HK-2 (cell line): ENCODE data around the gene SLC16A12.

Source experiments
- DNase-seq: peaks from one replicate; pipeline ENCODE4 v3.0.0-alpha.2; 2018; ENCODE audit not compliant: unreplicated experiment

The SLC16A12 gene, protein sequence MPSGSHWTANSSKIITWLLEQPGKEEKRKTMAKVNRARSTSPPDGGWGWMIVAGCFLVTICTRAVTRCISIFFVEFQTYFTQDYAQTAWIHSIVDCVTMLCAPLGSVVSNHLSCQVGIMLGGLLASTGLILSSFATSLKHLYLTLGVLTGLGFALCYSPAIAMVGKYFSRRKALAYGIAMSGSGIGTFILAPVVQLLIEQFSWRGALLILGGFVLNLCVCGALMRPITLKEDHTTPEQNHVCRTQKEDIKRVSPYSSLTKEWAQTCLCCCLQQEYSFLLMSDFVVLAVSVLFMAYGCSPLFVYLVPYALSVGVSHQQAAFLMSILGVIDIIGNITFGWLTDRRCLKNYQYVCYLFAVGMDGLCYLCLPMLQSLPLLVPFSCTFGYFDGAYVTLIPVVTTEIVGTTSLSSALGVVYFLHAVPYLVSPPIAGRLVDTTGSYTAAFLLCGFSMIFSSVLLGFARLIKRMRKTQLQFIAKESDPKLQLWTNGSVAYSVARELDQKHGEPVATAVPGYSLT

DNA sequence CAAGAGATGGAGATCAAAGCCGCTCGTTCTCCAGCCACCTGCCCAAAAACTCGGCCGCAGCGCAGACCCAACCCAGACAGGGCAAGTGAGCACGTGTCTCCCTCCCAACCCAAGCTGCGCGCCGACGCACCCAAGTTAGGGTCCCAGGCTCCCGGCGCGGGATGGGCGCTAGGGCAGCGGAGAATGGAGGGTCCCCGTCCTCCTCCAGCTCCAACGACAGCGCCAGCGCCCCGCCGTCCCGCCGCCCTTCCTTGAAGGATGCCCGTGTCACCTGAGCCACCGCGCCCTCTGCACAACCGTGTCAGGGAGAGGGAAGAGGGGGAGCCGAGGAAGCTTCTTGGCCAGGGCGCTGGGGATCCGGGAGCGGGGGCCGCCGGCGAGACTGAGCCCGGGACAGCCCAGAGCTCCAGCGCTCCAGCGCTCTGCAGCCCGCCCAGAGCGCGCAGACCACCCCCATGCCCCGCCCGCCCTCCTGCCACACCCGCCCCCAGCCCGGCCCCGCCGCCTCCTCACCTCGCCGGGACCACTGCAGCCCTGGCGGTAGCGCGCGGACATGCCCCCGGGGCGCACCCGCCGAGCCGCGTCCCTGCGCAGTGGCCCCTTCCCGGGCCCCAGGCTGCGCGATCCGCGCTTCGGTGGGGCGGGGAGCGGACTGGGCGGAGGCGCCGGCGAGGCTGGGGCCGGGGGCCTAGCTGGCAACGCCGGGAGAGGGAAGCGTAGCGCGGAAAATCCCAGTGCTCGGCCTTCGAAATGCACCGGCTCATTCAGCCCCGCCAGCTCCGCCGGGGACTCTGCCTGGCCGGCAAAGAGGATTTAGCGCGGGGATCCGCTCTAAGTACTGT lies at the start of gene SLC16A12:
Gene SLC16A12, minus strand, starts transcription at position 424 of the 842 bp plus-strand sequence. CDS start 73,016 bp downstream, outside the sequence.
- DNase-seq, result no peak

DNA sequence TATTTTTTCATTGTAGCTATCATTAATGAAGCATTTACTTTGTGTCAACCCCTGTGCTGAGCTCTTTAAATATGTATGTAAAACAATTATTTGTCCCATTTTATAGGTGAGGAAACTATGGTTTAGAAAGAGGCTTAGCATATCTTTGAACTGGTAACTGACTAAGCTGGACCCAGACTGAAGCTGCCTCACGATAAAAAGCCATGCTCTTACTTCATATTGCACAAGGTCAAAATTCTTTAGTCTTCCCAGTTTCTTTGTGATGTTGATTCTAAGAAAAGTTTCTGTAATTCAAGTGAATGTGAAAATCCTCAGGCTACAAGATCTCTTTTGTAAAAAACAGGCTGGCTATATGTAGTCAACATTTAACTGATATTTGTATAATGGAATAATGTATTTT lies 46.6 kb upstream of the SLC16A12 start:
- DNase-seq, result no peak

DNA sequence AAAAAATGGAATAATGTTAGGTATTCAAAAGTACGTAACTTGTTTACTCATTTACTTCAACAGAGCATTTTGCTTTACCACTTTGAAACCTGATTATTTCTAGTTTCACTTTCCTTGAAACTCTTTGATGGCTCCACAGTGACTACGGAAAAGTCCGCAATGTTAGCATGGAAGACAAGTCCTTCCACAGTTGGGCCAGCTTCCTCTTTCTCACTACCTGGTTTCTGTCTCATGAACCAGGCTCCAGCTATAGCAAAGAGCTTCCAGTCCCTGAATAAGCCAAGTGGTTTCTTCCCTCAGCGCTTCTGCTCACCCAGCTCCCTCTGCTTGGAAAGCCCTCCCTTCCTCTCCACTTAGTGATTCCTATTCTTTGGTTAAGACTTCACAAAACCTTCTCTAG lies 44.8 kb upstream of the SLC16A12 start:
- no peak for DNase-seq

DNA sequence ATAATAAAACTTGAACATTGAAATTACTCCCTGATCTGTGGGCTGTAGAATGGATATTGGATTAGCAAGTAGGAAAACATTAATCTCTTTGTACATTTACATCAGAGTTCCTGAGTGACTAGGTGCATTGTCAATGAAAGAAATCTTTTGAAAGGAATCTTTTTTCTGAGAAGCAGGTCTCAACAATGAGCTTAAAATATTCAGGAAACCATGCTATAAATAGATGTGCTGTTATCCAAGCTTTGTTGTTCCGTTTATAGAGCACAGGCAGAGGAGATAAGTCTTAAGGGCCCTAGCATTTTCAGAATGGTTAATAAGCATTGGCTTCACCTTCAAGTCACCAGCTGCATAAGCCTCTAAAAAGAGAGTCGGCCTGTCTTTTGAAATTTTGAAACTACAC lies 41.3 kb upstream of the SLC16A12 start:
- no peak for DNase-seq

DNA sequence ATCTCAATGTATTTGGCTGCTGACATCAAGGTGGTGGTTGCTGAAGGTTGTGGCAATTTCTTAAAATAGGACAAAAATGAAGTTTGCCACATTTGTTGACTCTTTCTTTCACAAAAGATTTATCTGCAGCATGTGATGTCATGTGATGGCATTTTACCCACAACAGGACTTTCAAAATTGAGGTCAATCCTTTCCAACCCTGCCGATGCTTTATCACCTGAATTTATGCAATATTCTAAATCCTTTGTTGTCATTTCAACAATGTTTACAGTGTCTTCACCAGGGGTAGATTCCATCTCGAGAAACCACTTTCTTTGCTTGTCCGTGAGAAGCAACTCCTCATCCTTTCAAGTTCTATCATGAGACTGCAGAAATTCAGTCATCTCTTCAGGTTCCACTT lies 40.6 kb upstream of the SLC16A12 start:
- DNase-seq, result no peak

DNA sequence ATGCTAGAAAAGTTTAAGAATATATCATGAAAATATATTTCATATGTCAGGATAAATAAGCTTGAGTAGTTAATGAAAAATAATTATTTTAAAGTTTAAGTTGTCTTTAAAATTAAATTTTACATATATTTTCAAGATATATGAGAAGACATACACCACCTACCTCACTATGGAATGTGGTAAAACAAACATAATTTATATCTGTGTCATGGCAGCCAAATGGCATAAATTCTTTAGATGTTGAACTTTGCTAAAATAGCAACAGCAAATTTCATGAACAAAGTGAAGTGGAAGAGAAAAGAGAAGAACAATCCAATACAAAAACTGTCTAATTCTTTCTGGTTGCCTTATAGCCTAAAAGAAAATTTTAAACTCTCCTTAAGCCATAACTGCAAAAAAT lies 39.6 kb upstream of the SLC16A12 start:
- no peak for DNase-seq

DNA sequence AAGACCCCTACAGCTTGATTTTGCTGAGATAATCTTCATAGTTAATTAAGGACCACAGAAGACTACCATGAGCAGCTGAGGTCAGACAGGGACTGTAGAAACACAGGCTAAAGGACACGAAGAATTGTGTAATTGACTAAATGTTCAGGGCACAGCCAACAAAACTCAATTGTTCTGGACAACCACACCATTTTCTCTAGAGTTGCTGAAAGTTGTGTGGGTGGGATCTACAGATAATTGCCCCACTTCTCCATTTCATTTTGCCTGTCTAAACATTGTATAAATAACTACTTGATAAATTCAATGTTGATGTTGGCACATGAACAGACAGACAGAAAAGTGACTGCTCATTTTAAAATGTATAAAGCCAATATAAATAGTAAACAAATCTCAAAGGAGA lies 39.0 kb upstream of the SLC16A12 start:
- no peak for DNase-seq

DNA sequence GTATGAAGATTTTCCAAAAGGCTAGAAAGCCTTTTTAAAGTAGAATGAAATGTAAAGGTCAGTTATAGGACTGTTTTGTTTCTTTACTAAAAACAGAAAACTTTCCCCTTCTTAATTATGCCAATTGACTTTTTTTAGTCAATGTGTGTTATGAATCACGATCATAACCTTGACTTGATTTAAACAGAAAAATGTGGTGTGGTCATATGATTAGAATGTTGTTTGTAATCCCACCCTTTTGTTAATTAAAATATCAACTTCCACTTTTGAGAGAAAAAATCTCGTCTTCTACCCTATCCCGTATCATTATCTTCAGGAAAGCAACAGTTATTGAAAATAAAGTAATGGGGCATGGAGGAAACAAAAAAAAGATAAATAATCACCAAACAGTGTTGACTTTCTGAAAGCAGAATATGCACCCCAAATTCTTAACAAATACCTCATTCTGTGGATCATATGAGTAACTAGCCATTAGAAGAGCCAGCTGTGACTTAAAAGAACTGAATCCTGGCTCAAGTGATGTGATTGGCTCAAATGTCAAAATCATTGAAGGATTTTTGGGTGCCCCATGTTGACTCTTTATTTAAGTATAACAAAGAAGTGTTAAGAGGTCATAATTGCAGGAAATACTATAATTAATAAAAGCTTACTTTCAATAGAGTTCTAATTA lies 32.3 kb upstream of the SLC16A12 start:
- no peak for DNase-seq

DNA sequence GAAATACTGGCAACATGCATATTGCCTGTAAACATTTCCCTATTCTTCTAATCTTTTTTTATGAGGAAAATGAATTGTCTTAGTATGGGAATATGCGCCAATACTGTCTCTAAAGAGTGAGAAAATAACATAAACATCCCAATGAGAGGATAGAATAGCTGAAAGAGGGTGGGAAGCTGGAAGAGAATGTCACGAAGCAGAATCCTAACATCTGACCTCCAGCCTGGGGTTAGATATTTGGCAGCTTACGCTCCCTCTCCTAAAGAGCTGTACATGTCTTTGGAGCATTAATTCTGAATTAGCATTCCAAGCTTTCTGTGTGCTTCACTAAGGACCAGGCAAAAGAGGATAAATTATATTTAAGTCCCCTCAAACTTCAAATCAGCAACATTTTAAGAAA lies 31.6 kb upstream of the SLC16A12 start:
- no peak for DNase-seq

DNA sequence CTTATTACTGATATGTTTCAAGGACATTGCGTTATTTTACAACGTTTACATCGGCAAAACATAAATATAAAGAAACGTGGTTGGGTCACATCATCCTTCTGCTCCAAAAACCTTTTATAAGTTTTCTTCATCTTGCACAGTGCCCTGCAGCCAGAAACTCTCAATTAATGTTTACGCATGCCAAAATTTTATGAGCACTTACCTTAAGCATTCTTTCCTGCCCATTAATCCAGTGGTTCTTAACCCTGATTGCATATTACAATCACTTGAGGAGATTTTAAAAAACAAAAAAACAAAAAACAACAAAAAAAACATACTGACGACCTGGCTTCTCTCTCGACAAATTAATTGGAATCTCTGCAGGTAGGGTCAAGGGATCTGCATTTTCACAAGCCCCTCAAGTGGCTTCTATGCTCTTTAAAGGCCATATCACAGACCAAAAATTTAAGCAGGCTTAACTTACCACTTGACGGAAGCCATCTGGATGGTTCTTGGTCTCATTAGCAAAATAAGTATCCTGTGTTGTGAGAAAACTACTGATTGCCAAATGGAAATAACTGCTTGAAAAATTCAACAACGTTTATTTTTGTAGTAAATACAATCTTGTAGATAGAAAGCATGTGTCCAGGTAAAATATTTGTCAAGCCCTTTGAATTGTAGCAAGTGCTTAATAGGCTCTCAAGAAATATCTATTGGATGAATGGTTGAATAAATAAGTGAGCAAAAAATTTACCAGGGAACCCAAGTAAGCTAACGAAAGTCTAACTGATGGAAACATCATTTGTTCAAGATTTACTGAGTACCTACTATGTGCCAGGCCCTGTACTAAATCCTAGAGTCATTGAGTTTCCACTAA lies 30.9 kb upstream of the SLC16A12 start:
- no peak for DNase-seq

DNA sequence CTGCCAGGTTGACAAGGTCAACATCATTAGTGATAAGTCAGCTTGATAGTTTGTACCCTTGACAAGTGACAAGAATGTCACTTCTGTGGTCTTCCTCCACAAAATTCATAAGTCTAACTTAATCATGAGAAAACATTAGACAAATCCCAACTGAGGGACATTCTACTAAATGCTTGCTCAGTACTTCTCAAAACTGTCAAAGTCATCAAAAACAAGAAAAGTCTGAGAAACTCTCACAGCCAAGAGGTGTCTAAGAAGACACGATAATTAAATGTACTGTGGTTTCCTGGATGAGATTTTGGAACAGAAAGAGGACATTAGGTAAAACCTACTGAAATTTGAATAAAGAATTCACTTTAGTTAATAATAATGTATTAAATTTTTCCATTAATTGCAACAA lies 29.8 kb upstream of the SLC16A12 start:
- DNase-seq, result no peak

DNA sequence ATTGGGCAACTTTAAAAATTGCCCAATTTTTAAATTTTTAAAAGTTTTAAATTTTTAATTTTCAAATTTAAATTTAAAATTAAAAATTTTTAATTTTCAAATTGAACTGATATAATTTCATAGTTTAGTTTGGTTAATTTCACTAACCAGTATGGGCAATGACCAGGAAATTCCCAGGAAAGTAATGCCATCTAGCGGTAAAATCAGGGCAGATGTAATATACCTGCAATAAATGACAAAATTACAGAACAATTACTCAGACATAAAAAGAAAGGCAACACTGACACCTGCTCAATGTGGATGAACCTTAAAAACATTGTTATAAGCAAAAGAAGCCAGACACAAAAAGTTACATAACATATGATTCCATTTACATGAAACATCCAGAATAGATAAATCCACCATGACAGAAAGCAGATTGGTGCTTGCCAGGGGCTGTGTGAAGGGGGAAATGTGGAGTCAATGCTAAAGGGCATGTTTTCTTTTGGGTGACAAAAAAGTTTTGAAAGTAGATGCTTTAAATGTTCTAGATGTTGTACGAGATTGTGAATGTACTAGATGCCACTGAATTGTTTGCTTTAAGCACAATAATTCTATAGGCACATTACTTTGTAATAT lies 28.6 kb upstream of the SLC16A12 start:
- no peak for DNase-seq

DNA sequence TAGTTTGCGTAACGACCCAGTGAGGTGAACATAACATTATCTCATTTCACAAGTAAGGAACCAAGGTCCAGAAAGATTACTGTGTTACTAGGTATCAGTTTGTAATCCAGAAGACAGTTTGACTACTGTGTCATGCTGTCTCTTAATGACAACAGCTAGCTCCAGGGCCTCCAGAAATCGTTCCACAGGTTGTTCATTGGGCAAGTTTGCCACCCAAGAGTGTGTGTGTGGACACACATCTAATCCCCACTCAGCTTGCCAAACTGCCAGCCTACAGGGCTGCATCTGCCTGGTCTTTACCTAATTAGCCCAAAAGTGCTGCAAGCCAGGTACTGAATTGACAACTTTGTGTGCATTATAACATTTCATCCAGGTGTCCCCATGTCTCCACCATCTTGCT lies 27.9 kb upstream of the SLC16A12 start:
- DNase-seq, result no peak

DNA sequence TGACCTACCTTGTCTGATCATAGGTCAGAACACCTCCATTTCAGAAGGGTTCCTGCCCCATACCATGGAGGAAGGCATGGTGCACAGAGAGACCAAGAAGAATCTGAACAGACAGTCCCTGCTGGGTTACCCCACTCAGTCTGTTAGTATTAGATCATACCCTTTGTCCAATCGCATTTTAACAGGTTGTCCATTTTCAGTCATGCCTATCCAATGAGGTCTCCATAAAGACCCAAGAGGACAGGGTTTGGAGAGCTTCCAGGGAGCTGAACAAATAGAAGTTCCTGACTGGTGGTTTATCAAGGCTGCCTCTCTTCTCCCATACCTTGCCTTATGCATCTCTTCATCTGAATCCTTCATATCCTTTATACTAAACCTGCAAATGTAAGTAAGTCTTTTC lies 21.2 kb upstream of the SLC16A12 start:
- DNase-seq, result peak; percentile 56

DNA sequence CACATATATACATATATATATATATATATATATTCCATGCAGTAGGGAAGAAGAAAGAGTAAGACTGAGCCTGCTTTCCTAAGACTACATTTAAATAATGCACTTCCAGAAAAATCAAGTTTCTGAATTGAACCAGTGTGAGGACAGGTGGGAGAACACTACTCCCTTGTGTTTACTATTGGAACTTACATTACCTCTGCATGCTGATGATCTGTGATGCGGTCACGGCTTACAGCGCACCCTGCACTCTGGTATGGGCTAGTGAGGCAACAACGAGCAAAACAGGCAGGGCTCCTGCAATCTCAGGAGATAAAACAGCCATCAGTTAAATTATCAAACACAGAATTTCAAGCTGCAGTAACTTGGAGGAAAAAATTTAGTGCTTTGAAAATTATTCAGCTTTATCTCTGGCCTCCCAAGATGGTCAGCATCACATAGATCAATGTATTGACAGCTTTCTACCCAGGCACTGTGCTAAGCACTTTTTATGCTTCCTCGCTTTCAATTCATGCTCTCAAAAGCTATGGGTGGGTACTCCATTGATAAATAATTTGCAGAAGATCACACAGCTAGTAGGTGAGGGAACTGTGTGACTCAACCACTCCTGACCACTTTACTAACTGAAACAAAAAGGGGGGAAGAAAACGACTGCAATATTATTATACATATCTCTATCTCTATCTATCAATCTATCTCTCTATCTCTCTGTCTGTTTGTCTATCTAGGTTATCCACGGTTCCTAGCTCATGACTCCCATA lies 20.5 kb upstream of the SLC16A12 start:
- DNase-seq, result peak; percentile 71

DNA sequence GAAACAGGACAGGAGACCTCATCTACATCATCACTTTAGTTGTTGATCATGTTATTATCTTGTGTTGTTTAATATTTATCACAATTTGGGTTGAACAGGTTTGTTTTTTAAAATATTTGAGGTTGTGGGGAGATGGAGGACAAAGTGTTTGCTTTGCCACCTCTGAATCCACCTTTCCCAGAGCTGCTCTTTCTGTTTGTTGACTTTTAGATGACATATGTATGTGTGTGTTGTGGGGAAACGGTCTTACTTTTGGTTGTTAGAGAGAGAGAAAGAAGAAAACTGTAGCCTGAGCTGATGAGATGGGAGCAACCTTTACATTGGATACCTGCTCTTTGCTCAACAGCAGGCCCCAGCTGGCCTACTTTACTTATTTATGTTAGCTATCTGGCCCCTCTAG lies 19.0 kb upstream of the SLC16A12 start:
- no peak for DNase-seq

DNA sequence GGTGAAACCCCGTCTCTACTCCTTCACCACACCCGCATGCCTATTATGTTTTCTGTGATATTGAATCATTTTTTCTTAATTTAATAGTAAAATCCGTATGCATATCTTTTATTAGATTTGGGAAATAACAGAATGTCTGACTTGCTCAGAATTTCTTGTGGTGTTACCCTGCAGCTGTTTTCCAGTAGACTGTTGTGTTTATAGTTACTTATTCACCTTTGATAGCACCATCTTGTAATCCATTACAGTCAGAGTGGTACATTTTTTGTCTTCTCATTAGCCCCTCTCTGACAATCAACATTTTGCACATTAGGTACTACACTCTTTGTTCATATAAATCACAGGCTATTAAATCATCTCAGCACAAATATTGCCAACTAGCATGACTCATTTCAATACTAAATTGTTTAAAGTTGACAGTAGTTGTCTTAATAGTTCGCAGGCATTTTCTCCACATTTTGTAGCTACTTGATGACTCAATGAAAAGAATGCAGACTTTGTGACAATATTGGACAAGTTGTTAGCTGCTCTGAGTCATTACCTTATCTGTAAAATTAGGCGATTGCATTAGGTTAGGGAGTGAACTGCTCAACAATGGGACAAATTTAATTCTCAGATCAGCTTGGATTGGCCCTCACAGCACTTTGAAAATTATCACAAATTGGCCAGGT lies 17.8 kb upstream of the SLC16A12 start:
- DNase-seq, result peak; percentile 20

DNA sequence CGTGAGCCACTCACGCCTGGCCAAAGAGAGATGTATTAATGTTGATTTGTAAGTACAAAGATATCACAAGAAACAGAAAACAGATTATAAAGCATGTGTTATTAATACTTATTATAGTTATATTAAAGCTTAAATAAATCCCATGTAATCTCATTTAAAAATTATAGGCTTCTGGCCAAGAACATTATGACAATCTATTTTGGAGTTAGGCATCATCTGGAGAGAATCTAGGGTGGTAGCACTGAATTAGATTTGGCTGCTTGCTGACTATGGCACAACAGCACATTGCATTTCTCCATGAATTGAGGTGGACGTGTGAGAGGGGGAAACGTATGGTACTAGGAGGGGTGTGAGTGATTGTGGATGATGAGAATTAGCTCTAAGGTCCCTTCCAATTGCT lies 16.8 kb upstream of the SLC16A12 start:
- DNase-seq, result no peak

DNA sequence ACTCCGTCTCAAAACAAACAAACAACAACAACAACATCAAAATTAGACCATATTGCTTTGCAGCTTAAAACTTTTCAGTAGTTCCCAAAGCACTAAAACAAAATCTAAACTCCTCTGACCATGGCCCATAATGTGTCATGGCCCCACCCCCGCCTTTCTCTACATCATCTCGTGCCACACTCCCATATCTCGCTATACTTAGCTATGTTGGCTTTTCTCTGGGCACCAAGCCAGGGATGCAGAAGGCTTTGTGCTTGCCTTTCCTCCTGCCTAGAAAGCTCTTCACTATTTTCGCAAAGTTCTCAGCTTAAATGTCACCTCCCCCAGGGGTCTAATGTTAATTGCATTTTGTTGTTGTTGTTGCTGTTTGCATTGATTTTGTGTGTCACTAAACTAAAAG lies 15.1 kb upstream of the SLC16A12 start:
- no peak for DNase-seq

DNA sequence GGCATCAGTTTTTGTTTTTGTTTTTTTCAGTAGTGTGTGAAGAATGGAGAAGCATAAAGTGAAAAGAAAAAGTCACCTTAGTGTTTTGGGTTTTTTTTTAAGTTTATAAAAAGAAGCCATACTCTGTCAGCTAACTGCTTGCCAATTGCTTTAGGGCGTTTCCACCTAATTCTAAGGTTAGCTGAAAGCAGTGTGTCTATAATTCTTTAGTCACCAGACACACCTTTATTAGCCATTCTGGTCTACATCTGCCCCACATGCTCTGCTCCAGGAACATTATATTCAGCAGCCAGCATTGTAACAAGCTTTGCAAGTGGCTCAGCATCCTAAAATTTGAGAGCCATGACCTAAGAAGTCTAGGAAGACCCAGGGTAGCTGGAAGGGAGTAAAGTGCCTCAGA lies 14.1 kb upstream of the SLC16A12 start:
- DNase-seq, result no peak
